ENCODE results near the gene DDX39A.

- TF ChIP-seq CTCF (IDR thresholded peaks at IDR 0.05) (no peak), POLR2A (IDR thresholded peaks at IDR 0.05) (no peak)
Observed at GRCh38 chr19:14414926-14415690, 4.0 kb downstream of the DDX39A start.

Measured in esophagus squamous epithelium (tissue), 4 donors.